ENCODE measurements around the gene CTCFL. TPM values are rescaled to one million over a fixed set of nuclear protein-coding genes. Genes with fewer than 3 reads are reported as not detected.

The CTCFL gene
- total and polyA plus RNA-seq, 2 donors (not counting 3 experiments of a cell fraction or from before 2014, with no cell fraction given) = not detected

GRCh38 chr20:57451431-57451794 lies 73.5 kb downstream of the CTCFL start:
- no peak for TF ChIP-seq EZH2 (IDR thresholded peaks at IDR 0.05; ENCODE audit: borderline replicate concordance, low read depth, low read length, severe bottlenecking)
- TF ChIP-seq MYC (IDR thresholded peaks at IDR 0.05; ENCODE audit: low read depth, low read length) = no peak
- no peak for TF ChIP-seq CTCF (IDR thresholded peaks at IDR 0.05; ENCODE audit: extremely low read depth in 1 of 2, insufficient read depth in 1 of 2, low read depth in 1 of 2, low read length in 2 of 2)
- TF ChIP-seq GATA2 (IDR thresholded peaks at IDR 0.05; ENCODE audit: insufficient read depth, insufficient read length, low read depth, low read length) = no peak
- TF ChIP-seq FOS (IDR thresholded peaks at IDR 0.05; ENCODE audit: borderline replicate concordance, insufficient read depth, low read length) = no peak
- TF ChIP-seq POLR2A (IDR thresholded peaks at IDR 0.05; ENCODE audit: low read depth, low read length) = no peak
- TF ChIP-seq POLR2AphosphoS5 (IDR thresholded peaks at IDR 0.05; ENCODE audit: insufficient read depth, low read depth, low read length) = no peak
- no peaks in the 10 kb centered on the region for H3K9me1 ChIP-seq (replicated peaks; ENCODE audit: control insufficient read depth, extremely low read depth, insufficient read depth, low read length)
- ChIA-PET CTCF (no interaction called here), POLR2A (no interaction called here)
- H3K4me3 ChIP-seq (replicated peaks in 1 of 3; ENCODE audit: insufficient read depth in 1 of 3, low read depth in 1 of 3, low read length in 3 of 3) = no peak overlapping the region
- H2AFZ ChIP-seq (ENCODE audit: low read depth, low read length) = no peak overlapping the region
- no peaks in the 10 kb centered on the region for H3K79me2 ChIP-seq (ENCODE audit: control insufficient read depth, insufficient read depth, low read length)
- no peak overlapping the region for H3K27ac ChIP-seq (ENCODE audit: insufficient read depth, low read depth, low read length)
- intact Hi-C loops (cut with micrococcal nuclease) = no loop called here
- H3K36me3 ChIP-seq (ENCODE audit: control insufficient read depth in 2 of 2, extremely low read depth in 1 of 2, insufficient read depth in 2 of 2, low read length in 2 of 2) = no peaks in the 10 kb centered on the region
- H4K20me1 ChIP-seq (replicated peaks; ENCODE audit: control insufficient read depth, extremely low read depth, insufficient read depth, low read length) = no peaks in the 10 kb centered on the region
- no TSS peak for BruUV-seq (replicated peaks)
- H3K4me1 ChIP-seq (ENCODE audit: control insufficient read depth, extremely low read depth, insufficient read depth, low read length) = no peaks in the 10 kb centered on the region
- DNase-seq (ENCODE audit: low read depth, low spot score) (no peak), FAIRE-seq (no peak)
- no peak overlapping the region for H3K4me2 ChIP-seq (ENCODE audit: insufficient read depth, low read length)
- H3K9me3 ChIP-seq (replicated peaks; ENCODE audit: control insufficient read depth, insufficient read depth, low read length) = no peaks in the 10 kb centered on the region
- H3K9ac ChIP-seq (replicated peaks; ENCODE audit: extremely low read depth, insufficient read depth, low read length) = no peak overlapping the region
- H3K27me3 ChIP-seq (ENCODE audit: control insufficient read depth in 2 of 2, insufficient read depth in 2 of 2, low read length in 2 of 2) = no peaks in the 10 kb centered on the region
- dilution Hi-C loops (cut with MboI; ENCODE audit: extremely low pct_ligation_motif_present, low sequenced_read_pairs) = no loop called here

GRCh38 chr20:57450931-57451330 lies 74.0 kb downstream of the CTCFL start:
- H3K9me1 ChIP-seq (replicated peaks; ENCODE audit: control insufficient read depth, extremely low read depth, insufficient read depth, low read length) = no peaks in the 10 kb centered on the region
- no peaks in the 10 kb centered on the region for H3K9me3 ChIP-seq (replicated peaks; ENCODE audit: control insufficient read depth, insufficient read depth, low read length)
- no peak overlapping the region for H3K4me2 ChIP-seq (ENCODE audit: insufficient read depth, low read length)
- no peak for DNase-seq (ENCODE audit: low read depth, low spot score)
- no peak overlapping the region for H3K27ac ChIP-seq (ENCODE audit: insufficient read depth, low read depth, low read length)
- H3K4me3 ChIP-seq (replicated peaks in 1 of 3; ENCODE audit: insufficient read depth in 1 of 3, low read depth in 1 of 3, low read length in 3 of 3) = no peak overlapping the region
- H3K79me2 ChIP-seq (ENCODE audit: control insufficient read depth, insufficient read depth, low read length) = no peaks in the 10 kb centered on the region
- BruUV-seq (replicated peaks) = no TSS peak
- no peaks in the 10 kb centered on the region for H4K20me1 ChIP-seq (replicated peaks; ENCODE audit: control insufficient read depth, extremely low read depth, insufficient read depth, low read length)
- H3K36me3 ChIP-seq (ENCODE audit: control insufficient read depth in 2 of 2, extremely low read depth in 1 of 2, insufficient read depth in 2 of 2, low read length in 2 of 2) = no peaks in the 10 kb centered on the region
- no peak overlapping the region for H3K9ac ChIP-seq (replicated peaks; ENCODE audit: extremely low read depth, insufficient read depth, low read length)
- CTCF ChIA-PET = no interaction called here
- TF ChIP-seq GATA2 (IDR thresholded peaks at IDR 0.05; ENCODE audit: insufficient read depth, insufficient read length, low read depth, low read length) (no peak), POLR2AphosphoS5 (IDR thresholded peaks at IDR 0.05; ENCODE audit: insufficient read depth, low read depth, low read length) (no peak), MYC (IDR thresholded peaks at IDR 0.05; ENCODE audit: low read depth, low read length) (no peak), EZH2 (IDR thresholded peaks at IDR 0.05; ENCODE audit: borderline replicate concordance, low read depth, low read length, severe bottlenecking) (no peak), JUN (IDR thresholded peaks at IDR 0.05; ENCODE audit: borderline replicate concordance, insufficient read depth, insufficient read length, low read depth) (no peak), MAX (IDR thresholded peaks at IDR 0.05; ENCODE audit: insufficient read depth, insufficient read length) (no peak), POLR2A (IDR thresholded peaks at IDR 0.05; ENCODE audit: low read depth, low read length) (no peak), CTCF (IDR thresholded peaks at IDR 0.05; ENCODE audit: extremely low read depth in 1 of 2, insufficient read depth in 1 of 2, low read depth in 1 of 2, low read length in 2 of 2) (no peak), FOS (IDR thresholded peaks at IDR 0.05; ENCODE audit: borderline replicate concordance, insufficient read depth, low read length) (no peak)
- H2AFZ ChIP-seq (ENCODE audit: low read depth, low read length) = no peak overlapping the region
- no peaks in the 10 kb centered on the region for H3K27me3 ChIP-seq (ENCODE audit: control insufficient read depth in 2 of 2, insufficient read depth in 2 of 2, low read length in 2 of 2)
- POLR2A ChIA-PET = no interaction called here
- dilution Hi-C loops (cut with MboI; ENCODE audit: extremely low pct_ligation_motif_present, low sequenced_read_pairs) (no loop called here), intact Hi-C loops (cut with micrococcal nuclease) (no loop called here)
- no peaks in the 10 kb centered on the region for H3K4me1 ChIP-seq (ENCODE audit: control insufficient read depth, extremely low read depth, insufficient read depth, low read length)
- no peak for FAIRE-seq

All from endothelial cell of umbilical vein (primary cell).